HG02870 (cell line): Measurements from ENCODE around the gene KLHL10.

Experiments used
- ATAC-seq: cut with Tn5 transposase; IDR thresholded peaks from one replicate; pipeline ENCODE4 v1.9.1; 2021; ENCODE audit warnings: mild to moderate bottlenecking, moderate library complexity; ENCODE audit not compliant: unreplicated experiment

The KLHL10 gene

GRCh38 chr17:41892021-41892376, 54.4 kb downstream of the KLHL10 start:
- no peak for ATAC-seq

GRCh38 chr17:41893384-41893783, 55.8 kb downstream of the KLHL10 start:
- no peak for ATAC-seq

- no peak for ATAC-seq
These were observed 57.2 kb downstream of the KLHL10 start for GRCh38 chr17:41894791-41895331.

- ATAC-seq = no peak
These were observed 58.0 kb downstream of the KLHL10 start for GRCh38 chr17:41895617-41896016.

- ATAC-seq = no peak
These were observed 59.1 kb downstream of the KLHL10 start for GRCh38 chr17:41896726-41897125.
